Ovary (tissue), 9 donors: ENCODE results near the gene WNT7A. TPM values are rescaled to one million over a fixed set of nuclear protein-coding genes. Genes with fewer than 3 reads are reported as not detected.

Experiments
- DNase-seq, 5 donors: peaks; one replicate each; pipeline ENCODE4 v3.0.0-alpha.2; 2019 to 2020
- H3K27ac ChIP-seq, 2 donors: fragments of 200-600 bp; one replicate each; pipeline versions ENCODE4 v1.5.1 to v1.8.0; 2019 to 2022
- H3K27me3 ChIP-seq: fragments of 200-600 bp; one replicate; pipeline ENCODE4 v1.8.0; 2022
- H3K36me3 ChIP-seq: fragments of 200-600 bp; sonication (generic); one replicate; pipeline ENCODE4 v1.5.1; 2019
- H3K4me1 ChIP-seq: one replicate; pipeline ENCODE4 v1.8.1; 2013; ENCODE audit warnings: mild to moderate bottlenecking, moderate library complexity; ENCODE audit not compliant: insufficient read depth
- H3K4me3 ChIP-seq: fragments of 200-600 bp; sonication (generic); one replicate; pipeline ENCODE4 v1.5.1; 2017
- H3K9me3 ChIP-seq, 2 donors: fragments of 200-600 bp in 1 of 2; sonication (generic) in 1 of 2; one replicate each; pipeline versions ENCODE4 v1.5.1 to v1.8.1; 2013 to 2019; ENCODE audit warnings: mild to moderate bottlenecking in 1 of 2, moderate library complexity in 1 of 2
- CTCF ChIP-seq, 3 donors: fragments of 450-650 bp in 2 of 3; fragments of 200-600 bp in 1 of 3; IDR thresholded peaks; one replicate each; pipeline versions ENCODE4 v1.5.1 to v1.8.0; 2016 to 2022; ENCODE audit warnings: antibody characterized with exemption in 3 of 3, mild to moderate bottlenecking in 1 of 3
- EP300 ChIP-seq: sonication (generic); formaldehyde crosslinking; IDR thresholded peaks from one replicate; pipeline ENCODE4 v1.6.1; 2017; ENCODE audit warnings: antibody characterized with exemption
- POLR2A ChIP-seq: fragments of 450-650 bp; IDR thresholded peaks from one replicate; pipeline ENCODE4 v1.6.1; 2017; ENCODE audit warnings: antibody characterized with exemption, mild to moderate bottlenecking, moderate library complexity
- WGBS, 3 donors: extraction: QIAGEN DNeasy Blood & Tissue Kit in 1 of 3; methylation state at CpG; one replicate each; pipeline versions ENCODE4 v1.1.5 to v1.1.7; 2013 to 2017; 5-methylcytosine and 5-hydroxymethylcytosine counted together
- intact Hi-C, 4 donors: fragments of 100-400 bp; cut with DNase I; formaldehyde crosslinking; loops; one replicate each; pipeline versions ENCODE4 v1.11.0 to v1.15.1; 2022 to 2023
- polyA plus RNA-seq, 2 donors: library from polyadenylated mRNA; stranded (reverse); fragments of 200-250 nt in 1 of 2; fragments of 350-450 nt in 1 of 2; fragmentation: Illumina TruSeq in 1 of 2; extraction: RNeasy Lipid Tissue Mini Kit (QIAGEN cat#74804) in 1 of 2; gene quantifications; one replicate each; pipeline ENCODE4 v1.2.3, GENCODE V29; 2013 to 2014
- total RNA-seq, 7 donors: library from RNA; depleted of rRNA in 2 of 7; stranded (reverse); fragments of >200 nt in 2 of 7; fragmentation: NEBNext Ultra II Directional in 3 of 7; extraction: Animal tissue kit (Norgen Biotek cat#: 25700) in 3 of 7; gene quantifications; one replicate each; pipeline versions ENCODE4 v1.1.0 to v1.2.4, GENCODE V29; 2016 to 2023
- donor health status: DM: no; HTN: no; CAD: no; lungs with moderate emphysema.
- donor health status: DM: no; HTN: no; CAD: no.
- donor health status: Bipolar disorder and iron deficiency.
- donor health status: DM: yes; HTN: yes; CAD: no.
- donor health status: DM: no; HTN: no; CAD: no.
- donor health status: DM: yes; HTN: yes; CAD: no.

Gene WNT7A
- total and polyA plus RNA-seq, 9 donors: 0.22 to 0.83 (median 0.34) TPM; not detected in 6

GRCh38 chr3:13883681-13884080 lies 3.8 kb upstream of the WNT7A start:
- H3K4me3 ChIP-seq: no peak overlapping the region
- no peaks in the 10 kb centered on the region for H3K4me1 ChIP-seq
- no peak overlapping the region for H3K27ac ChIP-seq
- peaks cover 0 to 5% of the 10 kb centered on the region in 2 donors for H3K9me3 ChIP-seq
- TF ChIP-seq CTCF (IDR thresholded peaks at IDR 0.05) (no peak), EP300 (no peak), POLR2A (no peak)
- DNase-seq: no peak
- no peaks in the 10 kb centered on the region for H3K27me3 ChIP-seq
- intact Hi-C loops: no loop called here
- no peaks in the 10 kb centered on the region for H3K36me3 ChIP-seq
- WGBS, 3 donors: 36 to 42% (median 41%) methylated on average over 2 of the region's 2 CpGs

- no peak for DNase-seq
- Histone ChIP-seq H3K4me1 (no peaks in the 10 kb centered on the region), H3K4me3 (no peak overlapping the region), H3K9me3 (peaks cover 0 to 5% of the 10 kb centered on the region in 2 donors), H3K27me3 (no peaks in the 10 kb centered on the region), H3K27ac (no peak overlapping the region), H3K36me3 (no peaks in the 10 kb centered on the region)
- intact Hi-C loops: no loop called here
- TF ChIP-seq POLR2A: no peak
- no peak for TF ChIP-seq CTCF (IDR thresholded peaks at IDR 0.05)
- no peak for TF ChIP-seq EP300
- WGBS, 3 donors: 80 to 90% (median 87%) methylated on average over 3 of the region's 3 CpGs
These were observed 3.0 kb upstream of the WNT7A start for GRCh38 chr3:13882876-13883275.

GRCh38 chr3:13881536-13882410 lies 1.9 kb upstream of the WNT7A start:
- H3K27me3 ChIP-seq: no peaks in the 10 kb centered on the region
- intact Hi-C loops: no loop called here
- no peak for DNase-seq

GRCh38 chr3:13880811-13881156 lies 913 bp upstream of the WNT7A start:
- H3K9me3 ChIP-seq: peaks cover 0 to 9% of the 10 kb centered on the region in 2 donors
- no peaks in the 10 kb centered on the region for H3K4me1 ChIP-seq
- intact Hi-C loops: no loop called here
- H3K27ac ChIP-seq: no peak overlapping the region
- 0 to 4% (median 3%) methylated on average over 10 to 15 of the region's 15 CpGs for WGBS, 3 donors
- DNase-seq: no peak
- TF ChIP-seq EP300 (no peak), CTCF (IDR thresholded peaks at IDR 0.05) (no peak), POLR2A (no peak)
- H3K4me3 ChIP-seq: no peak overlapping the region
- no peaks in the 10 kb centered on the region for H3K27me3 ChIP-seq
- H3K36me3 ChIP-seq: no peaks in the 10 kb centered on the region

More at GRCh38 chr3:13881536-13882410, 1.9 kb upstream of the WNT7A start:
- Histone ChIP-seq H3K36me3 (no peaks in the 10 kb centered on the region), H3K9me3 (peaks cover 0 to 9% of the 10 kb centered on the region in 2 donors), H3K4me1 (no peaks in the 10 kb centered on the region), H3K27ac (no peak overlapping the region), H3K4me3 (no peak overlapping the region)
- 63 to 82% (median 66%) methylated on average over 7 of the region's 7 CpGs for WGBS, 3 donors
- TF ChIP-seq CTCF (IDR thresholded peaks at IDR 0.05): no peak
- TF ChIP-seq POLR2A: no peak
- no peak for TF ChIP-seq EP300
